Measurements from ENCODE around the gene CP. TPM values are rescaled to one million over a fixed set of nuclear protein-coding genes. Genes with fewer than 3 reads are reported as not detected.
"Not testable (repeated sequence)": the region's sequence is repeated elsewhere in the genome, so short reads cannot be mapped to it uniquely, and the experiment has no call there.

The CP gene
- total RNA-seq, 2 experiments from 2014 or later = not detected

GRCh38 chr3:149245738-149246451 lies 24.3 kb upstream of the CP start:
- H3K9me3 Mint-ChIP-seq = no peaks in the 10 kb centered on the region
- CTCF ChIA-PET = interaction anchor here (1.1 kb wide), 1 partner anchor 15 kb away, joined by 9 read pairs; no protein-coding TSS in a partner anchor
- H3K27me3 Mint-ChIP-seq = peaks cover 2% of the 10 kb centered on the region
- DNase-seq = no peak
- no peak overlapping the region for H3K27ac Mint-ChIP-seq
- no peaks in the 10 kb centered on the region for H3K36me3 Mint-ChIP-seq
- POLR2A ChIA-PET = no interaction called here
- no peak overlapping the region for H3K4me3 Mint-ChIP-seq
- intact Hi-C loops (cut with micrococcal nuclease) = no loop called here
- peaks cover 8% of the 10 kb centered on the region for H3K4me1 Mint-ChIP-seq (ENCODE audit: low read depth)

GRCh38 chr3:149243540-149243939 lies 21.9 kb upstream of the CP start:
- intact Hi-C loops (cut with micrococcal nuclease) = no loop called here
- Mint-ChIP-seq H3K4me1 (ENCODE audit: low read depth) (peaks cover 6% of the 10 kb centered on the region), H3K27me3 (peaks cover 2% of the 10 kb centered on the region), H3K9me3 (no peaks in the 10 kb centered on the region), H3K36me3 (no peaks in the 10 kb centered on the region), H3K27ac (no peak overlapping the region), H3K4me3 (no peak overlapping the region)
- POLR2A ChIA-PET = no interaction called here
- DNase-seq = no peak
- CTCF ChIA-PET = no interaction called here

GRCh38 chr3:149239357-149239936 lies 17.8 kb upstream of the CP start:
- ChIA-PET CTCF (interaction anchor here (0.6 kb wide), 1 partner anchor 257 kb away, joined by 3 read pairs; no protein-coding TSS in a partner anchor), POLR2A (no interaction called here)
- H3K4me3 Mint-ChIP-seq = no peak overlapping the region
- DNase-seq = no peak
- H3K9me3 Mint-ChIP-seq = no peaks in the 10 kb centered on the region
- no peaks in the 10 kb centered on the region for H3K36me3 Mint-ChIP-seq
- intact Hi-C loops (cut with micrococcal nuclease) = no loop called here
- peaks cover 3% of the 10 kb centered on the region for H3K27me3 Mint-ChIP-seq
- H3K4me1 Mint-ChIP-seq (ENCODE audit: low read depth) = no peaks in the 10 kb centered on the region
- H3K27ac Mint-ChIP-seq = no peak overlapping the region

GRCh38 chr3:149238268-149238667 lies 16.6 kb upstream of the CP start:
- H3K36me3 Mint-ChIP-seq; H3K9me3 Mint-ChIP-seq; H3K4me3 Mint-ChIP-seq; CTCF ChIA-PET; H3K27me3 Mint-ChIP-seq; intact Hi-C loops (cut with micrococcal nuclease); DNase-seq; H3K27ac Mint-ChIP-seq; POLR2A ChIA-PET; H3K4me1 Mint-ChIP-seq (ENCODE audit: low read depth): not testable (repeated sequence)

GRCh38 chr3:149235599-149236424 lies 14.2 kb upstream of the CP start:
- intact Hi-C loops (cut with micrococcal nuclease) = no loop called here
- ChIA-PET CTCF (no interaction called here), POLR2A (no interaction called here)
- Mint-ChIP-seq H3K36me3 (no peaks in the 10 kb centered on the region), H3K9me3 (no peaks in the 10 kb centered on the region), H3K4me3 (no peak overlapping the region), H3K27me3 (peaks cover 5% of the 10 kb centered on the region), H3K27ac (no peak overlapping the region), H3K4me1 (ENCODE audit: low read depth) (no peaks in the 10 kb centered on the region)
- DNase-seq = no peak

- Mint-ChIP-seq H3K4me1 (ENCODE audit: low read depth) (no peaks in the 10 kb centered on the region), H3K27me3 (peaks cover 5% of the 10 kb centered on the region), H3K27ac (no peak overlapping the region), H3K4me3 (no peak overlapping the region), H3K36me3 (no peaks in the 10 kb centered on the region), H3K9me3 (no peaks in the 10 kb centered on the region)
- DNase-seq = no peak
- ChIA-PET POLR2A (no interaction called here), CTCF (interaction anchor here (1.4 kb wide), 1 partner anchor 41 kb away, joined by 3 read pairs; no protein-coding TSS in a partner anchor)
- intact Hi-C loops (cut with micrococcal nuclease) = no loop called here
These were observed 13.1 kb upstream of the CP start for GRCh38 chr3:149234671-149235245.

- intact Hi-C loops (cut with micrococcal nuclease) = no loop called here
- no peaks in the 10 kb centered on the region for H3K36me3 Mint-ChIP-seq
- no peaks in the 10 kb centered on the region for H3K4me1 Mint-ChIP-seq (ENCODE audit: low read depth)
- H3K27ac Mint-ChIP-seq = no peak overlapping the region
- H3K27me3 Mint-ChIP-seq = peaks cover 5% of the 10 kb centered on the region
- no peak for DNase-seq
- ChIA-PET POLR2A (no interaction called here), CTCF (interaction anchor here (1.4 kb wide), 1 partner anchor 42 kb away, joined by 3 read pairs; no protein-coding TSS in a partner anchor)
- no peak overlapping the region for H3K4me3 Mint-ChIP-seq
- no peaks in the 10 kb centered on the region for H3K9me3 Mint-ChIP-seq
These were observed 11.7 kb upstream of the CP start for GRCh38 chr3:149233323-149233722.

DNA sequence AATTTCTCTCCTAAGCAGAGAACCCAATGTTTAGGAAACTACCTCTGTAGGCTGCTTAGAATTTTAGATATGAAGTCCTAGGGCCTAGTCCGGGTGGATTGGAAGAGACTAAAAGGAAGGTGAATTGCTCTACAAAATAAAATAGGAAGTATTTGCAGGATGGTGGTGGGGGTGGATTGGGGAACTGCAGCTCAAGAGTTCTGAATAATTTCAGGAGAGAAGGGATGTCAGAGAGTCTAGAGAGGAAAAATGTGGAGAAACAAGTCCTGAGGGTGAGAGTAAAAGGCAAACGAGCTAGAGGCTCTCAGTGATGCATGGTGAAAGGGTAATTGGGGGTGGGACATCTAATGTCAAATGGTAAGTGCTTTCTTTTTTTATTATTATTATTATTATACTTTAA lies 10.2 kb upstream of the CP start:
- Mint-ChIP-seq H3K27me3 (peaks cover 4% of the 10 kb centered on the region), H3K4me3 (no peak overlapping the region), H3K36me3 (no peaks in the 10 kb centered on the region), H3K4me1 (ENCODE audit: low read depth) (no peaks in the 10 kb centered on the region), H3K27ac (no peak overlapping the region), H3K9me3 (no peaks in the 10 kb centered on the region)
- intact Hi-C loops (cut with micrococcal nuclease) = no loop called here
- DNase-seq = no peak
- CTCF ChIA-PET = interaction anchor here (1.0 kb wide), 1 partner anchor 18 kb away, joined by 3 read pairs; no protein-coding TSS in a partner anchor
- POLR2A ChIA-PET = no interaction called here

- no peaks in the 10 kb centered on the region for H3K36me3 Mint-ChIP-seq
- intact Hi-C loops (cut with micrococcal nuclease) = loop anchor here (5.0 to 10.0 kb wide), 2 partner anchors 140 to 477 kb away; partner anchors contain the start of gene HLTF
- ChIA-PET POLR2A (no interaction called here), CTCF (no interaction called here)
- H3K4me1 Mint-ChIP-seq (ENCODE audit: low read depth) = peaks cover 21% of the 10 kb centered on the region
- no peak overlapping the region for H3K4me3 Mint-ChIP-seq
- DNase-seq = no peak
- no peak overlapping the region for H3K27ac Mint-ChIP-seq
- no peaks in the 10 kb centered on the region for H3K9me3 Mint-ChIP-seq
- peaks cover 6% of the 10 kb centered on the region for H3K27me3 Mint-ChIP-seq
These were observed 6.1 kb upstream of the CP start for GRCh38 chr3:149227591-149228268.

GRCh38 chr3:149226776-149227175 lies 5.1 kb upstream of the CP start:
- Mint-ChIP-seq H3K27ac (no peak overlapping the region), H3K9me3 (no peaks in the 10 kb centered on the region), H3K4me3 (no peak overlapping the region), H3K27me3 (peaks cover 3% of the 10 kb centered on the region), H3K4me1 (ENCODE audit: low read depth) (peaks cover 21% of the 10 kb centered on the region), H3K36me3 (no peaks in the 10 kb centered on the region)
- ChIA-PET CTCF (no interaction called here), POLR2A (interaction anchor here (0.5 kb wide), 1 partner anchor 210 kb away, joined by 4 read pairs; no protein-coding TSS in a partner anchor)
- DNase-seq = no peak
- intact Hi-C loops (cut with micrococcal nuclease) = loop anchor here (5.0 to 10.0 kb wide), 2 partner anchors 139 to 478 kb away; partner anchors contain the start of gene HLTF

- H3K27me3 Mint-ChIP-seq = peaks cover 3% of the 10 kb centered on the region
- H3K36me3 Mint-ChIP-seq = no peaks in the 10 kb centered on the region
- peak overlapping the region; percentile 64 for H3K4me3 Mint-ChIP-seq
- H3K4me1 Mint-ChIP-seq (ENCODE audit: low read depth) = peaks cover 21% of the 10 kb centered on the region
- H3K9me3 Mint-ChIP-seq = no peaks in the 10 kb centered on the region
- H3K27ac Mint-ChIP-seq = peak overlapping the region; percentile 48
- peak; percentile 46 for DNase-seq
- intact Hi-C loops (cut with micrococcal nuclease) = loop anchor here (1.0 to 10.0 kb wide), 4 partner anchors 73 to 480 kb away; partner anchors contain the start of genes HLTF and HPS3
- POLR2A ChIA-PET = no interaction called here
- CTCF ChIA-PET = interaction anchor here (1.6 kb wide), 1 partner anchor 105 kb away, joined by 6 read pairs; no protein-coding TSS in a partner anchor
These were observed 3.3 kb upstream of the CP start for GRCh38 chr3:149224736-149225594.

All from activated CD4-positive, alpha-beta memory T cell treated with anti-CD3 and anti-CD28 coated beads for 36 hours (primary cell).